ENCODE measurements around the gene UQCC2. TPM values are rescaled to one million over a fixed set of nuclear protein-coding genes. Genes with fewer than 3 reads are reported as not detected.

Gene UQCC2
- polyA plus RNA-seq, 1 of the 3 experiments (the other 2 are of a cell fraction), result 59.0 TPM

GRCh38 chr6:33658982-33659689 is 52.4 kb downstream of the UQCC2 start:
- no peaks in the 10 kb centered on the region for H4K20me1 ChIP-seq (ENCODE audit: insufficient read depth)
- no peak overlapping the region for H3K27ac ChIP-seq (ENCODE audit: low read depth in 2 of 2, low read length in 1 of 2)
- ChIA-PET CTCF (interaction anchor here (1.9 kb wide), 2 partner anchors 13 to 69 kb away, joined by 4 to 8 read pairs; no protein-coding TSS in a partner anchor), POLR2A (no interaction called here)
- TF ChIP-seq SMC3 (IDR thresholded peaks at IDR 0.05; ENCODE audit: low read depth, low read length) (no peak), RCOR1 (IDR thresholded peaks at IDR 0.05; ENCODE audit: low read length) (no peak), GATA2 (CRISPR knock-in tag; IDR thresholded peaks at IDR 0.05) (no peak), REST (IDR thresholded peaks at IDR 0.05; ENCODE audit: low read depth, low read length) (no peak), NFIC (IDR thresholded peaks at IDR 0.05; ENCODE audit: borderline replicate concordance) (no peak), MEF2A (IDR thresholded peaks at IDR 0.05; ENCODE audit: borderline replicate concordance, low read depth) (no peak), EP300 (IDR thresholded peaks at IDR 0.05; ENCODE audit: borderline replicate concordance in 1 of 2, low read depth in 1 of 2, low read length in 1 of 2) (no peak), EZH2phosphoT487 (IDR thresholded peaks at IDR 0.05; ENCODE audit: borderline replicate concordance, low read depth) (no peak), MXI1 (IDR thresholded peaks at IDR 0.05; ENCODE audit: low read depth, low read length) (no peak), JUND (IDR thresholded peaks at IDR 0.05) (no peak), YY1 (IDR thresholded peaks at IDR 0.05; ENCODE audit: low read depth) (no peak), TEAD4 (IDR thresholded peaks at IDR 0.05; ENCODE audit: borderline replicate concordance, insufficient read depth) (no peak), SIN3A (IDR thresholded peaks at IDR 0.05; ENCODE audit: borderline replicate concordance, low read depth, low read length) (no peak), POLR2AphosphoS5 (IDR thresholded peaks at IDR 0.05; ENCODE audit: low read depth, low read length) (no peak), CHD2 (IDR thresholded peaks at IDR 0.05; ENCODE audit: low read length, partially characterized antibody) (no peak), CTCF (IDR thresholded peaks at IDR 0.05) (no peak), NRF1 (IDR thresholded peaks at IDR 0.05; ENCODE audit: low read depth, low read length) (no peak), RAD21 (IDR thresholded peaks at IDR 0.05; ENCODE audit: low read length) (no peak)
- TF ChIP-seq, protein P1, sequence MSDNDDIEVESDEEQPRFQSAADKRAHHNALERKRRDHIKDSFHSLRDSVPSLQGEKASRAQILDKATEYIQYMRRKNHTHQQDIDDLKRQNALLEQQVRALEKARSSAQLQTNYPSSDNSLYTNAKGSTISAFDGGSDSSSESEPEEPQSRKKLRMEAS (IDR thresholded peaks at IDR 0.05; ENCODE audit: low read depth), result no peak
- TF ChIP-seq, protein P2, sequence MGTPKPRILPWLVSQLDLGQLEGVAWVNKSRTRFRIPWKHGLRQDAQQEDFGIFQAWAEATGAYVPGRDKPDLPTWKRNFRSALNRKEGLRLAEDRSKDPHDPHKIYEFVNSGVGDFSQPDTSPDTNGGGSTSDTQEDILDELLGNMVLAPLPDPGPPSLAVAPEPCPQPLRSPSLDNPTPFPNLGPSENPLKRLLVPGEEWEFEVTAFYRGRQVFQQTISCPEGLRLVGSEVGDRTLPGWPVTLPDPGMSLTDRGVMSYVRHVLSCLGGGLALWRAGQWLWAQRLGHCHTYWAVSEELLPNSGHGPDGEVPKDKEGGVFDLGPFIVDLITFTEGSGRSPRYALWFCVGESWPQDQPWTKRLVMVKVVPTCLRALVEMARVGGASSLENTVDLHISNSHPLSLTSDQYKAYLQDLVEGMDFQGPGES (IDR thresholded peaks at IDR 0.05; ENCODE audit: low read depth, low read length), result no peak
- H3K79me2 ChIP-seq (ENCODE audit: insufficient read depth), result no peaks in the 10 kb centered on the region
- H3K4me3 ChIP-seq (ENCODE audit: low read depth in 2 of 2, low read length in 1 of 2), result no peak overlapping the region
- no peaks in the 10 kb centered on the region for H3K36me3 ChIP-seq (replicated peaks in 1 of 2; ENCODE audit: control insufficient read depth in 1 of 2, insufficient read depth in 2 of 2, low read length in 1 of 2)
- H3K9ac ChIP-seq, result no peak overlapping the region
- H3F3A ChIP-seq (replicated peaks; ENCODE audit: insufficient read depth), result no peaks in the 10 kb centered on the region
- 95% methylated on average over 9 of the region's 16 CpGs for WGBS (ENCODE audit: low lambda C conversion rate)
- DNase-seq, result no peak
- no peak overlapping the region for H2AFZ ChIP-seq (ENCODE audit: low read depth)
- no peaks in the 10 kb centered on the region for H3K27me3 ChIP-seq (ENCODE audit: insufficient read depth)
- H3K4me2 ChIP-seq, result no peak overlapping the region
- peaks cover 0 to 17% of the 10 kb centered on the region in 2 experiments; a peak in 1 of 4 replicates for H3K4me1 ChIP-seq (ENCODE audit: control insufficient read depth in 1 of 2, insufficient read depth in 2 of 2, low read depth in 1 of 2, low read length in 1 of 2)
- H3K9me2 ChIP-seq, result no peaks in the 10 kb centered on the region
- H3K9me3 ChIP-seq, result no peaks in the 10 kb centered on the region

Measured in SK-N-SH (cell line).